H1 (cell line): Measurements from ENCODE around the gene IARS2. TPM values are rescaled to one million over a fixed set of nuclear protein-coding genes. Genes with fewer than 3 reads are reported as not detected.
A peak's percentile ranks its signal among the peaks of the same experiment; 100 is the strongest.

Source experiments
- CBX8 ChIP-seq: fragments of 300-800, 300-1000 bp; sonication (generic); IDR thresholded peaks from 2 replicates; pipeline ENCODE4 v1.7.1; 2016; ENCODE audit warnings: low read depth, low read length, borderline replicate concordance
- CHD7 ChIP-seq: fragments of 300-600 bp; sonication (generic); IDR thresholded peaks from 2 replicates; pipeline ENCODE4 v1.7.1; 2012; ENCODE audit warnings: low read length, moderate library complexity, mild to moderate bottlenecking, inconsistent platforms; ENCODE audit not compliant: insufficient replicate concordance
- EP300 ChIP-seq, 2 experiments: IDR thresholded peaks; 1 replicate in 1 of 2; 2 replicates in 1 of 2; pipeline ENCODE4 v1.6.1; 2011 to 2012; ENCODE audit warnings: low read depth in 2 of 2, low read length in 2 of 2, mild to moderate bottlenecking in 2 of 2, borderline replicate concordance in 1 of 2, inconsistent platforms in 1 of 2, moderate library complexity in 1 of 2
- MAFK ChIP-seq: IDR thresholded peaks from 2 replicates; pipeline ENCODE4 v1.6.1; 2012; ENCODE audit warnings: low read depth, mild to moderate bottlenecking, improper control_type of control experiment, low read length
- SIRT6 ChIP-seq: IDR thresholded peaks from one replicate; pipeline ENCODE4 v1.7.1; 2012; ENCODE audit warnings: low read length, inconsistent platforms
- SIX5 ChIP-seq: IDR thresholded peaks from 2 replicates; pipeline ENCODE4 v1.6.1; 2011; ENCODE audit warnings: mild to moderate bottlenecking, low read depth, low read length
- SP1 ChIP-seq: IDR thresholded peaks from 2 replicates; pipeline ENCODE4 v1.6.1; 2011; ENCODE audit warnings: low read depth, low read length
- SRF ChIP-seq: IDR thresholded peaks from 2 replicates; pipeline ENCODE4 v1.6.1; 2011; ENCODE audit warnings: mild to moderate bottlenecking, low read depth, low read length, moderate library complexity
- TAF1 ChIP-seq: IDR thresholded peaks from 2 replicates; pipeline ENCODE4 v1.6.1; 2011; ENCODE audit warnings: mild to moderate bottlenecking, low read depth, low read length
- TAF7 ChIP-seq: optimal IDR thresholded peaks from 2 replicates; pipeline ENCODE3; 2011; ENCODE audit warnings: low read depth, mild to moderate bottlenecking, inconsistent platforms, low read length, moderate library complexity, borderline replicate concordance
- polyA plus RNA-seq, 7 experiments: library from polyadenylated mRNA; depleted of rRNA in 3 of 7; stranded (reverse) in 5 of 7; unstranded in 2 of 7; fragments of >200 nt in 5 of 7; fragments of 200-250 nt in 2 of 7; gene quantifications; 1 replicate in 5 of 7; 2 replicates in 1 of 7; 4 replicates in 1 of 7; pipeline versions ENCODE4 v1.2.1 to v1.2.3, GENCODE V29; 2011 to 2013; ENCODE audit warnings: missing spikeins in 2 of 7, mixed read lengths in 2 of 7
- total RNA-seq: library from RNA; stranded (reverse); fragmentation: NEBNext Ultra II Directional; extraction: Animal tissue kit (Norgen Biotek cat#: 25700); gene quantifications from 2 replicates; pipeline ENCODE4 v1.2.1, GENCODE V29; 2021

The IARS2 gene
- total and polyA plus RNA-seq, 2 of the 8 experiments (the other 6 are each of a cell fraction or from before 2014, with no cell fraction given) = 15.0 to 69.8 TPM

GRCh38 chr1:220089650-220090556 lies 4.0 kb upstream of the IARS2 start, which contains the start of gene BPNT1 (continued):
- no peak for TF ChIP-seq EP300 (IDR thresholded peaks at IDR 0.05; ENCODE audit: borderline replicate concordance in 1 of 2, low read depth in 2 of 2, low read length in 2 of 2)
- peak; percentile 99 for TF ChIP-seq SP1
- TF ChIP-seq TAF7 = no peak
- TF ChIP-seq MAFK = no peak
- no peak for TF ChIP-seq SRF
- no peak for TF ChIP-seq SIRT6
- peak; percentile 42; the same call in 1 of the 2 replicates for TF ChIP-seq TAF1
- TF ChIP-seq SIX5 = no peak
- peak; percentile 81 for TF ChIP-seq CHD7
- no peak for TF ChIP-seq CBX8
